HepG2 (cell line): Measurements from ENCODE around the gene PDP2. TPM values are rescaled to one million over a fixed set of nuclear protein-coding genes. Genes with fewer than 3 reads are reported as not detected.
A peak's percentile ranks its signal among the peaks of the same experiment; 100 is the strongest.

Source experiments
- ATAC-seq: fragments of 200-7000 bp; cut with Tn5 transposase; 3 replicates; pipeline ENCODE4 v1.9.1; 2020; ENCODE audit warnings: mild to moderate bottlenecking, moderate library complexity
- BruUV-seq: library from RNA; stranded (reverse); fragments of 400-500 nt; replicated peaks from 2 replicates; lab custom pipeline; 2021; lab: Mats Ljungman, UMichigan
- CTCF ChIA-PET: fragments of 300-600 bp; formaldehyde crosslinking; extraction: SDS; loops from one replicate; lab custom pipeline; 2021; ENCODE audit warnings: low total read pairs, inconsistent platforms, low intra/inter-chr PET ratio; lab: Yijun Ruan, JAX
- POLR2A ChIA-PET: fragments of 350-600 bp; sonication (Branson Sonifier 250); formaldehyde crosslinking; loops from one replicate; lab custom pipeline; 2020; ENCODE audit warnings: antibody characterized with exemption, inconsistent platforms; lab: Yijun Ruan, JAX
- DNase-seq: peaks from one replicate; pipeline ENCODE4 v3.0.0-alpha.2; 2015; ENCODE audit warnings: low spot score
- FAIRE-seq: peaks from 3 replicates; lab custom pipeline; 2011; peaks lifted over from hg19 to GRCh38; lab: Jason Lieb, UNC
- H2AFZ ChIP-seq: one replicate; pipeline ENCODE4 v1.6.1; 2011; ENCODE audit warnings: low read length, inconsistent platforms
- H3K27ac ChIP-seq: fragments of 300-600 bp; 3 replicates; pipeline ENCODE4 v1.8.0; 2011; ENCODE audit warnings: mixed run types, mild to moderate bottlenecking, mixed read lengths, low read length, inconsistent platforms; ENCODE audit not compliant: insufficient read depth; ENCODE audit errors: extremely low read length
- H3K27me3 ChIP-seq, 2 experiments: fragments of 200-600 bp in 1 of 2; 2 replicates in 1 of 2; 3 replicates in 1 of 2; pipeline versions ENCODE4 v1.6.0 to v1.8.0; 2011; ENCODE audit warnings: low read length in 2 of 2, mild to moderate bottlenecking in 2 of 2, moderate library complexity in 2 of 2, inconsistent platforms in 1 of 2; ENCODE audit not compliant: insufficient read depth in 2 of 2, control insufficient read depth in 1 of 2
- H3K36me3 ChIP-seq, 2 experiments: fragments of 200-600 bp in 1 of 2; replicated peaks in 1 of 2; 2 replicates in 1 of 2; 3 replicates in 1 of 2; pipeline versions ENCODE4 v1.5.1 to v1.8.0; 2011; ENCODE audit warnings: low read length in 2 of 2, inconsistent platforms in 1 of 2; ENCODE audit not compliant: insufficient read depth in 2 of 2, control insufficient read depth in 1 of 2
- H3K4me1 ChIP-seq: 2 replicates; pipeline ENCODE4 v1.5.1; 2012; ENCODE audit warnings: low read length, inconsistent platforms; ENCODE audit not compliant: insufficient read depth
- H3K4me2 ChIP-seq: 2 replicates; pipeline ENCODE4 v1.6.0; 2011; ENCODE audit warnings: low read depth, low read length, inconsistent platforms
- H3K4me3 ChIP-seq, 3 experiments: fragments of 200-600 bp in 1 of 3; sonication (generic), shearing (Covaris generic) in 1 of 3; replicated peaks in 1 of 3; 2 replicates each; pipeline ENCODE4 v1.5.1; 2011 to 2016; ENCODE audit warnings: low read length in 3 of 3, inconsistent platforms in 2 of 3, low read depth in 2 of 3, mild to moderate bottlenecking in 2 of 3, control low read depth in 1 of 3, mixed read lengths in 1 of 3; ENCODE audit not compliant: insufficient read depth in 1 of 3
- H3K79me2 ChIP-seq: one replicate; pipeline ENCODE4 v1.6.1; 2011; ENCODE audit warnings: low read length, inconsistent platforms; ENCODE audit not compliant: insufficient read depth
- H3K9ac ChIP-seq: 2 replicates; pipeline ENCODE4 v1.6.0; 2011; ENCODE audit warnings: mild to moderate bottlenecking, low read depth, low read length, inconsistent platforms; ENCODE audit not compliant: insufficient read depth
- H3K9me3 ChIP-seq: 2 replicates; pipeline ENCODE4 v1.5.1; 2012; ENCODE audit warnings: mild to moderate bottlenecking, low read length
- H4K20me1 ChIP-seq: 2 replicates; pipeline ENCODE4 v1.6.0; 2011; ENCODE audit warnings: inconsistent platforms, mild to moderate bottlenecking, low read length, moderate library complexity; ENCODE audit not compliant: insufficient read depth
- AGO1 ChIP-seq: fragments of 200-400 bp; formaldehyde crosslinking; IDR thresholded peaks from 2 replicates; pipeline ENCODE4 v1.6.1; 2017; ENCODE audit warnings: mild to moderate bottlenecking, low read depth, low read length, moderate library complexity; ENCODE audit not compliant: poor library complexity, severe bottlenecking
- ARHGAP35 ChIP-seq: sonication (generic); formaldehyde crosslinking; IDR thresholded peaks from 2 replicates; pipeline ENCODE4 v1.9.0; 2022; ENCODE audit warnings: mild to moderate bottlenecking, inconsistent platforms, moderate library complexity, missing genetic modification reagents, borderline replicate concordance
- CCDC6 ChIP-seq: sonication (generic); formaldehyde crosslinking; IDR thresholded peaks from 2 replicates; pipeline ENCODE4 v1.8.1; 2022; ENCODE audit warnings: mild to moderate bottlenecking, missing genetic modification reagents, moderate library complexity
- KDM5B ChIP-seq: sonication (generic); formaldehyde crosslinking; IDR thresholded peaks from 2 replicates; pipeline ENCODE4 v1.4.0; 2020; ENCODE audit warnings: missing genetic modification reagents, mild to moderate bottlenecking, borderline replicate concordance
- PHF8 ChIP-seq: sonication (generic); formaldehyde crosslinking; IDR thresholded peaks from 2 replicates; pipeline ENCODE4 v1.5.0; 2020; ENCODE audit warnings: missing genetic modification reagents
- POLR2G ChIP-seq: fragments of 200-400 bp; formaldehyde crosslinking; IDR thresholded peaks from 2 replicates; pipeline ENCODE4 v1.6.1; 2018; ENCODE audit warnings: mild to moderate bottlenecking, low read depth, low read length, moderate library complexity
- SIN3B ChIP-seq: fragments of 150-350 bp; IDR thresholded peaks from 2 replicates; pipeline ENCODE4 v1.6.1; 2014; ENCODE audit warnings: low read length
- SMARCC2 ChIP-seq: fragments of 450-650 bp; IDR thresholded peaks from 2 replicates; pipeline ENCODE4 v1.6.1; 2017; ENCODE audit warnings: antibody characterized with exemption, mild to moderate bottlenecking
- SOX5 ChIP-seq: IDR thresholded peaks from 2 replicates; pipeline ENCODE4 v1.6.1; 2016; ENCODE audit warnings: borderline replicate concordance
- TGIF2 ChIP-seq: IDR thresholded peaks from 2 replicates; pipeline ENCODE4 v1.6.1; 2016; ENCODE audit warnings: control low read depth, missing compliant biosample characterization
- ZFP36L1 ChIP-seq: sonication (generic); formaldehyde crosslinking; IDR thresholded peaks from 2 replicates; pipeline ENCODE4 v1.8.0; 2022; ENCODE audit warnings: mild to moderate bottlenecking, missing genetic modification reagents, moderate library complexity
- ZNF274 ChIP-seq: sonication (generic); formaldehyde crosslinking; IDR thresholded peaks from 2 replicates; pipeline ENCODE4 v1.5.1; 2020; ENCODE audit warnings: mild to moderate bottlenecking, missing genetic modification reagents
- ZNF282 ChIP-seq: fragments of 450-650 bp; IDR thresholded peaks from 2 replicates; pipeline ENCODE4 v1.6.1; 2018; ENCODE audit not compliant: partially characterized antibody
- ZNF296 ChIP-seq: sonication (generic); formaldehyde crosslinking; conservative IDR thresholded peaks from 2 replicates; pipeline ENCODE4 v1.5.0; 2020; ENCODE audit warnings: mild to moderate bottlenecking, missing genetic modification reagents
- ZNF644 ChIP-seq: IDR thresholded peaks from 2 replicates; pipeline ENCODE4 v1.6.1; 2016; ENCODE audit warnings: low read depth
- WGBS: methylation state at CpG from one replicate; pipeline ENCODE4 v1.1.6; 2017; ENCODE audit warnings: low lambda C conversion rate; 5-methylcytosine and 5-hydroxymethylcytosine counted together
- in situ Hi-C: cut with HindIII; loops from 2 replicates; pipeline ENCODE4 v1.10.0; 2017; ENCODE audit warnings: low pct_unique_long_range_greater_than_20kb; ENCODE audit not compliant: extremely low pct_ligation_motif_present
- intact Hi-C: fragments of 100-400 bp; cut with micrococcal nuclease; formaldehyde crosslinking; loops from one replicate; pipeline ENCODE4 v1.10.0; 2022; ENCODE audit not compliant: unreplicated experiment
- polyA plus RNA-seq, 8 experiments: library from polyadenylated mRNA; depleted of rRNA in 3 of 8; stranded (reverse) in 7 of 8; unstranded in 1 of 8; fragments of >200 nt; fragmentation: Illumina TruSeq in 4 of 8; extraction: Trizol in 4 of 8; gene quantifications; 2 replicates each; pipeline versions ENCODE4 v1.2.1 to v1.2.3, GENCODE V29; 2011 to 2016; ENCODE audit warnings: low read depth in 4 of 8, missing spikeins in 1 of 8, mixed read lengths in 1 of 8; ENCODE audit not compliant: insufficient read depth in 1 of 8
- total RNA-seq, 5 experiments: library from RNA; depleted of rRNA; stranded (reverse); fragments of >200 nt; fragmentation: Illumina TruSeq; extraction: Trizol; gene quantifications; 2 replicates each; pipeline ENCODE4 v1.2.3, GENCODE V29; 2016; ENCODE audit warnings: low read depth in 1 of 5
- TF ChIP-seq, protein P1 (sequence below): sonication (generic); formaldehyde crosslinking; conservative IDR thresholded peaks from 2 replicates; pipeline ENCODE4 v1.4.0; 2020; ENCODE audit warnings: missing genetic modification reagents
- TF ChIP-seq, protein P2 (sequence below): sonication (generic); formaldehyde crosslinking; IDR thresholded peaks from 2 replicates; pipeline ENCODE4 v1.8.1; 2023; ENCODE audit warnings: mild to moderate bottlenecking, moderate library complexity, missing genetic modification reagents
- TF ChIP-seq, protein P3 (sequence below): sonication (generic); formaldehyde crosslinking; IDR thresholded peaks from 2 replicates; pipeline ENCODE4 v1.8.0; 2022; ENCODE audit warnings: missing genetic modification reagents, mild to moderate bottlenecking, borderline replicate concordance
- TF ChIP-seq, protein P4 (sequence below): sonication (generic); formaldehyde crosslinking; IDR thresholded peaks from 2 replicates; pipeline ENCODE4 v1.5.0; 2020; ENCODE audit warnings: missing genetic modification reagents
- TF ChIP-seq, protein P5 (sequence below): sonication (generic); formaldehyde crosslinking; IDR thresholded peaks from 2 replicates; pipeline ENCODE4 v1.8.0; 2023; ENCODE audit warnings: mild to moderate bottlenecking, missing genetic modification reagents

PDP2 gene
- total and polyA plus RNA-seq, 2 of the 13 experiments (the other 11 are each of a cell fraction or from before 2014, with no cell fraction given), result 12.8 to 15.8 TPM

DNA sequence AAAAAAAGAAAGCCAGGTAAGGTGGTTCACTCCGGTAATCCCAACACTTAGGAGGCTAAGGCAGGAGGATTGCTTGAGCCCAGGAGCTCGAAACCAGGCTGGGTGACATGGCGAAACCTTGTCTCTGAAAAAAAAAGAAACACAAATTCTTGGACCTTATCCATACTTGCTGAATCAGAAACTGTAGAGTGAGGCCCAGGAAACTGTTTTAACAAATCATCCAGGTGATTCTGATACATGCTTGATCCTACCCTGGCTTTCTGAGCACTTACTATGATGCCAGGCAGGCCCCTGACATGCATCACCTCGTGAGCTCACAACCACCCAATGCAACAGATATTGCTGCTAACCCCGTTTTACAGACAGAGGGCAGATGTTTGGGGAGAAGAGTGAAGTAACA, 45.6 kb upstream of the PDP2 start:
- Histone ChIP-seq H3K4me3 (no peak overlapping the region), H4K20me1 (no peaks in the 10 kb centered on the region), H3K4me2 (no peak overlapping the region)
- POLR2A ChIA-PET, result no interaction called here
- BruUV-seq, result no TSS peak
- intact Hi-C loops, result loop anchor here (5.0 kb wide), 1 partner anchor 172 kb away; no protein-coding TSS in a partner anchor
- TF ChIP-seq, protein P1, sequence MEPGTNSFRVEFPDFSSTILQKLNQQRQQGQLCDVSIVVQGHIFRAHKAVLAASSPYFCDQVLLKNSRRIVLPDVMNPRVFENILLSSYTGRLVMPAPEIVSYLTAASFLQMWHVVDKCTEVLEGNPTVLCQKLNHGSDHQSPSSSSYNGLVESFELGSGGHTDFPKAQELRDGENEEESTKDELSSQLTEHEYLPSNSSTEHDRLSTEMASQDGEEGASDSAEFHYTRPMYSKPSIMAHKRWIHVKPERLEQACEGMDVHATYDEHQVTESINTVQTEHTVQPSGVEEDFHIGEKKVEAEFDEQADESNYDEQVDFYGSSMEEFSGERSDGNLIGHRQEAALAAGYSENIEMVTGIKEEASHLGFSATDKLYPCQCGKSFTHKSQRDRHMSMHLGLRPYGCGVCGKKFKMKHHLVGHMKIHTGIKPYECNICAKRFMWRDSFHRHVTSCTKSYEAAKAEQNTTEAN, result no peak
- TF ChIP-seq, protein P2, sequence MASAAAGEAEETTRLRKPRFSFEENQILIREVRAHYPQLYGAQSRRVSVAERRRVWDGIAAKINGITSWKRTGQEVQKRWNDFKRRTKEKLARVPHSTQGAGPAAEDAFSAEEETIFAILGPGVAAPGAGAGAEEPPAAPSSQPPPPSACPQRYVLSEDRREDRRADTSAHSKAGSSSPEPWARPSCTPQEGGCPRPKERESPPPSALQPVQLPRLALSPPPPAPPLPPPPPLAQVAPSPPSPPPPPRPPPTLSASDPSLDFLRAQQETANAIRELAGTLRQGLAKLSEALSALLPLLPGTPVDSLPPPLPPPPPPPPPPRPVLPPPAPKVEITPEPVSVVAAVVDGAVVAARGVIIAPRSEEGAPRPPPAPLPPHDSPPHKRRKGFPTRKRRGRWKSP (CRISPR knock-in tag), result no peak
- TF ChIP-seq ZNF282 (no peak), ZNF296 (CRISPR knock-in tag) (no peak), ZNF644 (no peak), SIN3B (no peak), ZFP36L1 (CRISPR knock-in tag) (no peak), PHF8 (CRISPR knock-in tag) (no peak), POLR2G (no peak), CCDC6 (no peak), SOX5 (CRISPR knock-in tag) (no peak), SMARCC2 (no peak), KDM5B (no peak), AGO1 (no peak), TGIF2 (CRISPR knock-in tag) (no peak), ZNF274 (CRISPR knock-in tag) (no peak), ARHGAP35 (no peak)
- TF ChIP-seq, protein P3, sequence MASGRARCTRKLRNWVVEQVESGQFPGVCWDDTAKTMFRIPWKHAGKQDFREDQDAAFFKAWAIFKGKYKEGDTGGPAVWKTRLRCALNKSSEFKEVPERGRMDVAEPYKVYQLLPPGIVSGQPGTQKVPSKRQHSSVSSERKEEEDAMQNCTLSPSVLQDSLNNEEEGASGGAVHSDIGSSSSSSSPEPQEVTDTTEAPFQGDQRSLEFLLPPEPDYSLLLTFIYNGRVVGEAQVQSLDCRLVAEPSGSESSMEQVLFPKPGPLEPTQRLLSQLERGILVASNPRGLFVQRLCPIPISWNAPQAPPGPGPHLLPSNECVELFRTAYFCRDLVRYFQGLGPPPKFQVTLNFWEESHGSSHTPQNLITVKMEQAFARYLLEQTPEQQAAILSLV (CRISPR knock-in tag), result no peak
- TF ChIP-seq, protein P4, sequence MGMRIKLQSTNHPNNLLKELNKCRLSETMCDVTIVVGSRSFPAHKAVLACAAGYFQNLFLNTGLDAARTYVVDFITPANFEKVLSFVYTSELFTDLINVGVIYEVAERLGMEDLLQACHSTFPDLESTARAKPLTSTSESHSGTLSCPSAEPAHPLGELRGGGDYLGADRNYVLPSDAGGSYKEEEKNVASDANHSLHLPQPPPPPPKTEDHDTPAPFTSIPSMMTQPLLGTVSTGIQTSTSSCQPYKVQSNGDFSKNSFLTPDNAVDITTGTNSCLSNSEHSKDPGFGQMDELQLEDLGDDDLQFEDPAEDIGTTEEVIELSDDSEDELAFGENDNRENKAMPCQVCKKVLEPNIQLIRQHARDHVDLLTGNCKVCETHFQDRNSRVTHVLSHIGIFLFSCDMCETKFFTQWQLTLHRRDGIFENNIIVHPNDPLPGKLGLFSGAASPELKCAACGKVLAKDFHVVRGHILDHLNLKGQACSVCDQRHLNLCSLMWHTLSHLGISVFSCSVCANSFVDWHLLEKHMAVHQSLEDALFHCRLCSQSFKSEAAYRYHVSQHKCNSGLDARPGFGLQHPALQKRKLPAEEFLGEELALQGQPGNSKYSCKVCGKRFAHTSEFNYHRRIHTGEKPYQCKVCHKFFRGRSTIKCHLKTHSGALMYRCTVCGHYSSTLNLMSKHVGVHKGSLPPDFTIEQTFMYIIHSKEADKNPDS (CRISPR knock-in tag), result no peak
- TF ChIP-seq, protein P5, sequence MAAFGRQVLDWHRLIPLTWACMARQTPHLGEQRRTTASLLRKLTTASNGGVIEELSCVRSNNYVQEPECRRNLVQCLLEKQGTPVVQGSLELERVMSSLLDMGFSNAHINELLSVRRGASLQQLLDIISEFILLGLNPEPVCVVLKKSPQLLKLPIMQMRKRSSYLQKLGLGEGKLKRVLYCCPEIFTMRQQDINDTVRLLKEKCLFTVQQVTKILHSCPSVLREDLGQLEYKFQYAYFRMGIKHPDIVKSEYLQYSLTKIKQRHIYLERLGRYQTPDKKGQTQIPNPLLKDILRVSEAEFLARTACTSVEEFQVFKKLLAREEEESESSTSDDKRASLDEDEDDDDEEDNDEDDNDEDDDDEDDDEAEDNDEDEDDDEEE (CRISPR knock-in tag), result no peak
- TF ChIP-seq, all 625 proteins: peak for 0
- no peaks in the 10 kb centered on the region for H3K36me3 ChIP-seq
- peaks cover 6% of the 10 kb centered on the region for H3K79me2 ChIP-seq
- H3K9ac ChIP-seq, result no peak overlapping the region
- no peak overlapping the region for H3K27ac ChIP-seq
- H3K4me1 ChIP-seq, result peaks cover 35% of the 10 kb centered on the region
- FAIRE-seq (peak; percentile 21), ATAC-seq (no peak), DNase-seq (no peak)
- in situ Hi-C loops, result no loop called here
- no peaks in the 10 kb centered on the region for H3K9me3 ChIP-seq
- WGBS, result 38% methylated on average over 5 of the region's 5 CpGs
- peaks cover 0 to 21% of the 10 kb centered on the region in 2 experiments; a peak in 3 of 5 replicates for H3K27me3 ChIP-seq
- no peak overlapping the region for H2AFZ ChIP-seq
- CTCF ChIA-PET, result no interaction called here
